Measurements from ENCODE around the gene CASKIN1.
"Not testable (repeated sequence)": the region's sequence is repeated elsewhere in the genome, so short reads cannot be mapped to it uniquely, and the experiment has no call there.

GRCh38 chr16:2135071-2135470 lies 61.3 kb downstream of the CASKIN1 start:
- TF ChIP-seq CTCF, POLR2A (IDR thresholded peaks at IDR 0.05): not testable (repeated sequence)

Measured in stomach (tissue), 4 donors.